SU-DHL-6 (cell line): ENCODE measurements around the gene FAIM2.

Experiments
- H2AFZ ChIP-seq: fragments of 200-600 bp; sonication (generic); 2 replicates; pipeline ENCODE4 v1.6.1; 2014; ENCODE audit warnings: low read depth, mild to moderate bottlenecking, moderate library complexity, mixed read lengths, antibody characterized with exemption, low read length; ENCODE audit not compliant: severe bottlenecking
- H3F3A ChIP-seq: fragments of 200-600 bp; shearing (Covaris generic); 2 replicates; pipeline ENCODE4 v1.6.0; 2016; ENCODE audit warnings: antibody characterized with exemption, mild to moderate bottlenecking; ENCODE audit not compliant: insufficient read depth
- H3K27ac ChIP-seq: fragments of 200-600 bp; sonication (generic); 2 replicates; pipeline ENCODE4 v1.5.1; 2016; ENCODE audit warnings: low read depth, mild to moderate bottlenecking, low read length, moderate library complexity, mixed read lengths
- H3K27me3 ChIP-seq: fragments of 200-600 bp; sonication (generic), shearing (Covaris generic); 2 replicates; pipeline ENCODE4 v1.6.0; 2014; ENCODE audit warnings: mild to moderate bottlenecking, low read length
- H3K36me3 ChIP-seq: fragments of 200-600 bp; sonication (generic); 2 replicates; pipeline ENCODE4 v1.6.1; 2014; ENCODE audit warnings: mild to moderate bottlenecking, low read length, mixed read lengths
- H3K4me2 ChIP-seq: fragments of 300-600, 200-600 bp; shearing (Covaris generic), sonication (generic); 2 replicates; pipeline ENCODE4 v1.6.0; 2014; ENCODE audit warnings: low read length, low read depth, mild to moderate bottlenecking; ENCODE audit not compliant: poor library complexity, severe bottlenecking
- H3K4me3 ChIP-seq: fragments of 200-600 bp; sonication (generic); 2 replicates; pipeline ENCODE4 v1.5.1; 2014; ENCODE audit warnings: antibody characterized with exemption, low read length, mild to moderate bottlenecking, mixed read lengths; ENCODE audit not compliant: insufficient read depth, poor library complexity, severe bottlenecking
- H3K79me2 ChIP-seq: fragments of 200-600 bp; sonication (generic); 2 replicates; pipeline ENCODE4 v1.6.1; 2014; ENCODE audit warnings: mild to moderate bottlenecking, low read length, moderate library complexity; ENCODE audit not compliant: insufficient read depth
- H3K9ac ChIP-seq: fragments of 200-600 bp; sonication (generic); 2 replicates; pipeline ENCODE4 v1.7.0; 2014; ENCODE audit warnings: mild to moderate bottlenecking, low read length
- H3K9me2 ChIP-seq: fragments of 200-600 bp; sonication (generic); replicated peaks from 2 replicates; pipeline ENCODE4 v1.6.1; 2014; ENCODE audit warnings: low read length; ENCODE audit not compliant: insufficient read depth
- H3K9me3 ChIP-seq: fragments of 200-600 bp; sonication (generic); 2 replicates; pipeline ENCODE4 v1.6.1; 2014; ENCODE audit warnings: low read length, mixed read lengths; ENCODE audit not compliant: insufficient read depth
- H4K20me1 ChIP-seq: fragments of 200-600 bp; sonication (generic); 2 replicates; pipeline ENCODE4 v1.6.1; 2014; ENCODE audit warnings: low read depth, mild to moderate bottlenecking, antibody characterized with exemption, low read length, moderate library complexity, mixed read lengths
- EZH2phosphoT487 ChIP-seq: fragments of 200-600 bp; sonication (generic), shearing (Covaris generic); conservative IDR thresholded peaks from 2 replicates; pipeline ENCODE4 v1.6.1; 2018; ENCODE audit warnings: mild to moderate bottlenecking, antibody characterized with exemption, low read length, moderate library complexity, mixed read lengths
- TF ChIP-seq, protein P1 (sequence below): fragments of 200-600 bp; sonication (generic); IDR thresholded peaks from one replicate; pipeline ENCODE4 v1.5.1; 2017; ENCODE audit warnings: antibody characterized with exemption, mild to moderate bottlenecking, low read length, moderate library complexity; ENCODE audit not compliant: insufficient read depth, poor library complexity, severe bottlenecking

Gene FAIM2

DNA sequence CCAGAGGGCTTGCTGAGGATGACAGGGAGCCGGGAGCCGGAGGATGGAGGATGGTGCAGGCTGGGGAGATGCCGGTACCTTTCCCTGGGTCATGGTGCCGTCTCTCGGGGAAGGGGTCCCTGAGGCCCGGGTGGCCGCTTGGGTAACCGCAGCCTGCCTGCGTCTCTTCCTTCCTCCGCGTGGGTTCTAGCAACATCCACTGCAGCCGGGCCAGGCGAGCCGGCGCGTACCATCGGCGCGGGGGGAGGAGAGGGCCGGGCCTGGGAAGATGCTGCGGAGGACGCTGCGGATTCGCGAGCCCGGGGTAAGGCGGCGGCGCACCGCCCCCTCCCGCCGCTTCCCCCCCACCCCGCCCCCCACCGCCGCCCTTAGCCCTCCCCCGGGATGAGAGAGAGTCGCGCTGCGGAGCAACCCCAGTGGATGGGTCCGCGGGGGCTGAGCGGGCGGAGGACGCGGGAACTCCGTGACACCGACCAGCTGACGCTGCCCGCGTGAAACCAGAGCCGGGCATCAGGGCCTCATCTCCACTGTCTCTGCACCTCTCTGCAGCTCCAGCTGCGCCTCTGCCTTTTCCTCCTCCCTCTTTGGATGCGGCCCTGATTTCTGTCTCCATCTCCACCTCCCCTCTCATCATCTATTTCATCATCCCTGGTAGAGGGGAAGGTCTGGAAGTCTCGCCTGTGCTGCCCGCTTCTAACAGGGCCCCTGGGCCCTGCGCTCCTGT is at the start of gene FAIM2:
Gene FAIM2, minus strand, starts transcription at position 201 of the 724 bp plus-strand sequence. Its CDS starts 108 bp downstream, at position 93.
- TF ChIP-seq EZH2phosphoT487: no peak
- TF ChIP-seq, protein P1, sequence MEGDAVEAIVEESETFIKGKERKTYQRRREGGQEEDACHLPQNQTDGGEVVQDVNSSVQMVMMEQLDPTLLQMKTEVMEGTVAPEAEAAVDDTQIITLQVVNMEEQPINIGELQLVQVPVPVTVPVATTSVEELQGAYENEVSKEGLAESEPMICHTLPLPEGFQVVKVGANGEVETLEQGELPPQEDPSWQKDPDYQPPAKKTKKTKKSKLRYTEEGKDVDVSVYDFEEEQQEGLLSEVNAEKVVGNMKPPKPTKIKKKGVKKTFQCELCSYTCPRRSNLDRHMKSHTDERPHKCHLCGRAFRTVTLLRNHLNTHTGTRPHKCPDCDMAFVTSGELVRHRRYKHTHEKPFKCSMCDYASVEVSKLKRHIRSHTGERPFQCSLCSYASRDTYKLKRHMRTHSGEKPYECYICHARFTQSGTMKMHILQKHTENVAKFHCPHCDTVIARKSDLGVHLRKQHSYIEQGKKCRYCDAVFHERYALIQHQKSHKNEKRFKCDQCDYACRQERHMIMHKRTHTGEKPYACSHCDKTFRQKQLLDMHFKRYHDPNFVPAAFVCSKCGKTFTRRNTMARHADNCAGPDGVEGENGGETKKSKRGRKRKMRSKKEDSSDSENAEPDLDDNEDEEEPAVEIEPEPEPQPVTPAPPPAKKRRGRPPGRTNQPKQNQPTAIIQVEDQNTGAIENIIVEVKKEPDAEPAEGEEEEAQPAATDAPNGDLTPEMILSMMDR: no peak
- no peak within 1 kb of the TSS for H3K4me3 ChIP-seq
- H3K9me3 ChIP-seq: no peaks in the 10 kb centered on the region
- H3F3A ChIP-seq: no peaks in the 10 kb centered on the region
- H3K27me3 ChIP-seq: no peaks in the 10 kb centered on the region
- H3K27ac ChIP-seq: no peak within 1 kb of the TSS
- no peaks in the 10 kb centered on the region for H3K9me2 ChIP-seq
- H2AFZ ChIP-seq: no peak within 1 kb of the TSS
- H3K4me2 ChIP-seq: no peak within 1 kb of the TSS
- H3K79me2 ChIP-seq: no peaks in the 10 kb centered on the region
- H4K20me1 ChIP-seq: no peaks in the 10 kb centered on the region
- H3K9ac ChIP-seq: no peak within 1 kb of the TSS
- H3K36me3 ChIP-seq: no peaks in the 10 kb centered on the region

DNA sequence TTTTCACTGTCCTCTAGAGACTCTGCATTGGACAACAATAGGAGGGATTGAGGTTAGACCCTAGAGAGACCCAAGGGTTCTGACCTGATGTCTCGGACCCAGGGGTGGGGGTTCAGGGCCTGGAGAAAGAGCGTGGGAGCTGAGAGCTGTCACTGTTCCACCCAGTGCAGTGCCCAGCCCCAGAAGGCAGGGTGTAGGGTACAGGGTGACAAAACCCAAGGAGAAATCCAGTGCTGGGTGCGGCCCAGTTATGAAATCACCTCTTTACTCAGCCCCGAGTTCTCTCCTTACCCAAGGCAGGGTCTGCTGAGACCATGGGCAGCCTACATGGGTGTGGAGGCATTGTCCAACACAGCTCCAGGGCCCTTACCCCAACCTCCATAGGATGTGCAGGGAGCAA is 49.5 kb upstream of the FAIM2 start:
- H3K36me3 ChIP-seq: no peaks in the 10 kb centered on the region
- no peaks in the 10 kb centered on the region for H3K79me2 ChIP-seq
- no peaks in the 10 kb centered on the region for H3K27me3 ChIP-seq
- no peak overlapping the region for H3K4me3 ChIP-seq
- H3K9ac ChIP-seq: no peak overlapping the region
- H3F3A ChIP-seq: no peaks in the 10 kb centered on the region
- H3K4me2 ChIP-seq: no peak overlapping the region
- H3K9me2 ChIP-seq: no peaks in the 10 kb centered on the region
- no peak overlapping the region for H3K27ac ChIP-seq
- no peaks in the 10 kb centered on the region for H4K20me1 ChIP-seq
- H3K9me3 ChIP-seq: no peaks in the 10 kb centered on the region
- no peak overlapping the region for H2AFZ ChIP-seq
- no peak for TF ChIP-seq EZH2phosphoT487
- TF ChIP-seq, protein P1: no peak

DNA sequence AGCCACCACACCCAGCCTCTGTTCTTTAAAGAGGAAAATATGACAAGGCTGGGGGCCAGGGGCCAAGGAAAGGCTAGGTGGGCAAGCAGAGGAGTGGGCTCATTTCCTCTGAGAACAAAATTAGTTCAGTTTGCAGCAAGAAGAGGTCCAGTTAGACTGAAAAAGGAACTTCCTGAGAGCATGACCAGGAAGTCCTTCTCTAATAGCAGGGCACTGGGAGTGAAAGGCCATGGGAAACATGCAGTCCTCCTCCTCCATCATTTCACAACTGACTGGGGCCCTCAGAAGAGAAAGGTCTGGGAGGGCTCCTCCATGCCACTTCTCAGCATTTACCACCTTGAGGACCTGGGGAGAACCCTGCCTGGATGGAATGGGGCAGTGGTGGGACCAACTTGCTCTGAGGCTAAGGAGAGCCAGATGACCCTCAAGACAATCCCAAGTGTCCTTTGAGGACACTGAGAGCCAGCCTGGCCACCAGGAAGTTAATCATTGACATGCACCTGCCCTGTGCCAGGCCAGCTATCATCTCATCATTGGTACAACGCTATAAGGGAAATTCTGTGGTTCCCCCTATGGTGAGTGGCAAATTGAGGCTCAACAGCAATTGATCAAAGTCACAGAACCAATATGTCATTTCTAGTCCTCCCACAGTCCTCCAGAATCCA is 48.8 kb upstream of the FAIM2 start:
- Histone ChIP-seq H3K36me3 (no peaks in the 10 kb centered on the region), H3F3A (no peaks in the 10 kb centered on the region), H3K27ac (no peak overlapping the region), H3K9me3 (no peaks in the 10 kb centered on the region), H3K9ac (no peak overlapping the region), H3K4me2 (no peak overlapping the region), H3K79me2 (no peaks in the 10 kb centered on the region), H3K9me2 (no peaks in the 10 kb centered on the region), H3K4me3 (no peak overlapping the region), H3K27me3 (no peaks in the 10 kb centered on the region), H4K20me1 (no peaks in the 10 kb centered on the region), H2AFZ (no peak overlapping the region)
- TF ChIP-seq, protein P1: no peak
- no peak for TF ChIP-seq EZH2phosphoT487
